ENCODE data around the gene USP14. TPM values are rescaled to one million over a fixed set of nuclear protein-coding genes. Genes with fewer than 3 reads are reported as not detected.

The USP14 gene
- total and polyA plus RNA-seq, 10 donors = 13.0 to 43.9 (median 31.0) TPM

- Histone ChIP-seq H3K27me3 (replicated peaks in 1 of 7) (no peaks in the 10 kb centered on the region), H3K36me3 (peaks cover 2 to 96% (median 67%) of the 10 kb centered on the region in 6 donors), H3K27ac (no peak overlapping the region), H3K4me1 (no peaks in the 10 kb centered on the region), H3K9me3 (no peaks in the 10 kb centered on the region), H3K4me3 (no peak overlapping the region)
- intact Hi-C loops (cut with DNase I; ENCODE audit: low total_unique reads) = no loop called here
- TF ChIP-seq POLR2A (IDR thresholded peaks at IDR 0.05) (no peak), POLR2AphosphoS5 (IDR thresholded peaks at IDR 0.05) (no peak), CTCF (IDR thresholded peaks at IDR 0.05 in 8 of 11, conservative IDR thresholded peaks at IDR 0.05 in 3 of 11) (no peak)
- no peak for DNase-seq
- WGBS, 5 donors = 97 to 100% (median 98%) methylated on average over 1 of the region's 1 CpG
Observed at GRCh38 chr18:210075-210474, 51.7 kb downstream of the USP14 start.

GRCh38 chr18:210733-211132 is 52.4 kb downstream of the USP14 start:
- TF ChIP-seq POLR2AphosphoS5 (IDR thresholded peaks at IDR 0.05) (no peak), POLR2A (IDR thresholded peaks at IDR 0.05) (no peak), CTCF (IDR thresholded peaks at IDR 0.05 in 8 of 11, conservative IDR thresholded peaks at IDR 0.05 in 3 of 11) (no peak)
- Histone ChIP-seq H3K27me3 (replicated peaks in 1 of 7) (no peaks in the 10 kb centered on the region), H3K27ac (no peak overlapping the region), H3K9me3 (no peaks in the 10 kb centered on the region), H3K36me3 (peaks cover 0 to 96% (median 67%) of the 10 kb centered on the region in 6 donors), H3K4me3 (no peak overlapping the region), H3K4me1 (no peaks in the 10 kb centered on the region)
- intact Hi-C loops (cut with DNase I; ENCODE audit: low total_unique reads) = no loop called here
- WGBS, 5 donors = 91 to 98% (median 93%) methylated on average over 4 of the region's 4 CpGs
- DNase-seq = no peak

- intact Hi-C loops (cut with DNase I; ENCODE audit: low total_unique reads) = no loop called here
- H3K36me3 ChIP-seq = peaks cover 0 to 96% (median 68%) of the 10 kb centered on the region in 6 donors
- TF ChIP-seq POLR2AphosphoS5 (IDR thresholded peaks at IDR 0.05) (no peak), CTCF (IDR thresholded peaks at IDR 0.05 in 8 of 11, conservative IDR thresholded peaks at IDR 0.05 in 3 of 11) (no peak), POLR2A (IDR thresholded peaks at IDR 0.05) (no peak)
Observed at GRCh38 chr18:211582-211981, 53.2 kb downstream of the USP14 start.

GRCh38 chr18:212780-213179 is 54.4 kb downstream of the USP14 start:
- no peak for DNase-seq
- intact Hi-C loops (cut with DNase I; ENCODE audit: low total_unique reads) = no loop called here

More at GRCh38 chr18:211582-211981, 53.2 kb downstream of the USP14 start:
- H3K27ac ChIP-seq = no peak overlapping the region
- no peak for DNase-seq
- no peaks in the 10 kb centered on the region for H3K9me3 ChIP-seq
- H3K27me3 ChIP-seq (replicated peaks in 1 of 7) = no peaks in the 10 kb centered on the region
- H3K4me1 ChIP-seq = no peaks in the 10 kb centered on the region
- no peak overlapping the region for H3K4me3 ChIP-seq

More at GRCh38 chr18:212780-213179, 54.4 kb downstream of the USP14 start:
- no peak for TF ChIP-seq POLR2A (IDR thresholded peaks at IDR 0.05)
- no peak for TF ChIP-seq CTCF (IDR thresholded peaks at IDR 0.05 in 8 of 11, conservative IDR thresholded peaks at IDR 0.05 in 3 of 11)
- TF ChIP-seq POLR2AphosphoS5 (IDR thresholded peaks at IDR 0.05) = no peak
- H3K27ac ChIP-seq = no peak overlapping the region
- no peaks in the 10 kb centered on the region for H3K9me3 ChIP-seq
- 74 to 94% (median 89%) methylated on average over 1 of the region's 1 CpG for WGBS, 5 donors
- H3K36me3 ChIP-seq = peaks cover 0 to 97% (median 76%) of the 10 kb centered on the region in 6 donors
- no peak overlapping the region for H3K4me3 ChIP-seq
- H3K4me1 ChIP-seq = no peaks in the 10 kb centered on the region
- no peaks in the 10 kb centered on the region for H3K27me3 ChIP-seq (replicated peaks in 1 of 7)

Data from spleen (tissue), 11 donors.